GM12801 (cell line): ENCODE measurements around the gene ATF6.

Experiments
- TF ChIP-seq, protein P1 (sequence below): IDR thresholded peaks from one replicate; pipeline ENCODE4 v1.5.1; 2011; ENCODE audit warnings: control low read depth; ENCODE audit not compliant: insufficient read length; ENCODE audit errors: extremely low read depth

ATF6 gene

DNA sequence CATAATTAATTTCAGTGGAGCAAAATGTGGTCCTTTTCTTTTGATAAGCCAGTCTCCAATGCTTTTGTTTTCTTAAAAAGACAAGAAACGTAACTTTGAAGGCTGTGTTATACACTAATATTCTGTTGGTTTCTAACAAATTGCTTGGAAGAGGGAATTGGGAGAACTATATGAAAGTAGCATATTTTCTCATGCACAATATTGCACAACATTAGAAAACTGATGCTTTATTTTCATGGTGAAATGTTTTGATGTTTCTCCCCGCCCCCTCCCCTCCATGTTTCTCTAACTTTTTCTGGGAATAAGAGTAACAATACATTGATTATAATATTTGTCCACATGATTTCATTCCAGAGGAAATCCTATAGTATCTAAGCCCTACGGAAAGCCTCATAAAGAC lies 142.1 kb downstream of the ATF6 start:
- TF ChIP-seq, protein P1, sequence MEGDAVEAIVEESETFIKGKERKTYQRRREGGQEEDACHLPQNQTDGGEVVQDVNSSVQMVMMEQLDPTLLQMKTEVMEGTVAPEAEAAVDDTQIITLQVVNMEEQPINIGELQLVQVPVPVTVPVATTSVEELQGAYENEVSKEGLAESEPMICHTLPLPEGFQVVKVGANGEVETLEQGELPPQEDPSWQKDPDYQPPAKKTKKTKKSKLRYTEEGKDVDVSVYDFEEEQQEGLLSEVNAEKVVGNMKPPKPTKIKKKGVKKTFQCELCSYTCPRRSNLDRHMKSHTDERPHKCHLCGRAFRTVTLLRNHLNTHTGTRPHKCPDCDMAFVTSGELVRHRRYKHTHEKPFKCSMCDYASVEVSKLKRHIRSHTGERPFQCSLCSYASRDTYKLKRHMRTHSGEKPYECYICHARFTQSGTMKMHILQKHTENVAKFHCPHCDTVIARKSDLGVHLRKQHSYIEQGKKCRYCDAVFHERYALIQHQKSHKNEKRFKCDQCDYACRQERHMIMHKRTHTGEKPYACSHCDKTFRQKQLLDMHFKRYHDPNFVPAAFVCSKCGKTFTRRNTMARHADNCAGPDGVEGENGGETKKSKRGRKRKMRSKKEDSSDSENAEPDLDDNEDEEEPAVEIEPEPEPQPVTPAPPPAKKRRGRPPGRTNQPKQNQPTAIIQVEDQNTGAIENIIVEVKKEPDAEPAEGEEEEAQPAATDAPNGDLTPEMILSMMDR: no peak

DNA sequence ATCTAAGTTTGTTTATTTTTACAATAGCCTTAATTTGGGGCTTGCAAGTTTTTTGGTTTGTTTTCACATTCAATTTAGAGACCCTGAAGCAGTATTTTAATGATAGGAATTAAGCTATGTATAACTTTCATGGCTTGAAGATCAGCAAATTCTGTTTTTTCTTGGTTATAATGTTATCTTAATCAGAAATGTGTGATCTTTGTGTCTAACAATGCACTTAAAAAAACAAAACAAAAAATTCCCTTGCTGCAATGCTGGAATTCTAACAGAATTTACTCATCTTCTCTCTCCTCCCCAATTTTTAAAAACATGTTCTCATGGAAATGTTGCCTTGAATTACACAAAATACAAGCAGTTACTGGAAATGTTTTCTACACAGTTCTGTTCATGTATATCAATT lies 144.5 kb downstream of the ATF6 start:
- TF ChIP-seq, protein P1: no peak

DNA sequence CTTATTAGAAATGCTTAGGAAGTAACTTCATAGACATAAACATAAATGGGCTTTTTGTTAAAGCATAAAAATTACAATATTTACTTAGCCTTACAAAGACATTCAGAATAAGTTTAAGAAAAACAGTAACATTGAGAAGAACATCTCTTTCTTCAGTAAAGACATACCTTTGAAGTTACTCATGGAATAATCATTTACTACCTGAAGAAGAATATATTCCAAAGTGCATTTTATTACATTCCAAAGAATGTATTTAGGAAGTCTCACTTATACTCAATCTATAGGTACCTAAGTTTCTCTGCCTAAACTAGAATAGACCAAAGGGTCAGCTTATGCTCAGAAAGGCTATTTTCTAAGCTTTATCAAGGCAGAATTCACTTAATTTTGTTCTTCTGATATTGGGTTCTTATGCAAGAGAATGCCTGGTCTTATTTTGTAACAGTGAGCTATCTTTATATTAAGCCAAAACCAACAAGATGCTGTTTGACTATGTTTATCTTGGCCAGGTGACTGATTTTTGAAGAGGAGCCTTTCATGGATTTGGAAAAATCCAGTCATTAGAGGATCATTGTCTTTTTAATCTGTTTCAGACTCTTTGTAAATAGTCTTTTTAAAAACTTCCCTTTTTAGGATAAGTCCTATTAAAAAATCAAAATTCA lies 147.5 kb downstream of the ATF6 start:
- TF ChIP-seq, protein P1: no peak

DNA sequence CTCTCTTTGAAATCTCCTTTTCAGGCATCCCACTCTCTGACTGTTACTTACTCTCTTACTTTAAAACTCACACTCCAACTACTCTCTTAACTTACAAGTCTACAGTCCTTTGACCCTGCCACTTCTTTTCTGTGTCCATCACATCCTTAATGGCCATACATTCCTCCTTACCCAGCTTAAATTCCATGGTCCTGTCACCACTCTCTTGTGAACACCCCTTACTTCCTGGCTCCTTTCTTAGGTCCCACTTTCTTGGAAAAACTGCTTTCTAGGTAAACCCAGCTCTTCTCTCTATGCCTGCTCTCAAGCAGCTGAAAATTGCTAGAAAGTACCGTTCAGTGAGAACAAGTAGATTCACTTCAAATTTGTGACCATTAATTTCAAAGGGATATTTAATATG lies 148.5 kb downstream of the ATF6 start:
- TF ChIP-seq, protein P1: no peak

DNA sequence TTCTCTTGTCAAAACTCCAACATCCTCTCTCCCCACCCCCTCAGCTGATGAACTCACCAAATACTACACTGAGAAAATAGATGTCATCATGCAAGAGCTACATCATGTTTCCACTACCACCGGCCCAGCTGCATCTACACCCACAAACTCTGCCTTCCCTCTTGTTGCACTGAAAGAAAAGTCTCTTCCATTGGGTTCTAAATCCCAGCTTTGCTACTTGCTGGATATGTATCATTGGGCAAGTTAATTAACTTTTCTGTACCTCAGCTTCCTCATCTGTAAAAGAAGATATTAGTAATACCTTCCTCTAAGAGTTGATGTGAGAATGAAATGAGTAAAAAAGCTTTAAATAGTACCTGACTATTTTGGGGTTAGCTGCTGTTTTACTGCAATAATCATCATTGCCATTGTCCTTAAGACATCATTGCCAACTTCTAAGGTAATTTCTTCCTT lies 149.0 kb downstream of the ATF6 start:
- TF ChIP-seq, protein P1: no peak

DNA sequence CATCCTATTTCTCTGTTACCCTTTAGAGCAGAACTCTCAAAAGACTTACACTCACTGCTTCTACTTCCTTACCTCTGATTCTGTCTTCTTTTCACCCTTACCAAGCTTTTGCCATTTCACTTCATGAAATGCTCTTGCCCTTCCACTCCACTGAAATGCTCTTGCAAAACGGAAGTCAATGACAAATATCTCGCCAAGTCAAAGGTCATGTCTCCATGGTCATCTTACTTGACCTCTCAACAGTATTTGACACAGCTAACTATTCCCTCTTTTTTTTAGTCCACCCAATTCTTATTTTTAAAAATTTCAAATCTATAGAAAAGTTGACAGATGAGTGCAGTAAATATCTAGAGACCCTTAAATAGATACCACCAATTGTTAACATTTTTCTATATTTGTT lies 149.9 kb downstream of the ATF6 start:
- TF ChIP-seq, protein P1: no peak

DNA sequence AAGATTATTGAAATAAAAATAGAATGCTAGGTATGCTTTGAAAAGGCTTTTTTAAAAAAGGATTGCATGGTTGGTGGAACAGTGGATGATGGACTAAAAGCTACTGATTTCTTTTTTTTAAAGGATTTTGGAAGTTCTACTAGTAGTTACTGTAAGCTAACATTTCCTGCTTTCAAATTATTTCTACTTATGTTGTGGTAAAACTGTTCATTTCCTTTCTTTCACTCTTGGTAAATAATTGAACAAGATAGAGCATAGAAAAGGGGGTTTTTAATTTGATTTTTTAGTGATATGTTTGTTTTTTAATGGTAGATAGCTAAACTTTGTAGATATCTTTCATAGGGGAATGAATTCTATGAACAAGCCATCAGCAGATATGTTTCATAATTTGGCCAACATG lies 153.1 kb downstream of the ATF6 start:
- TF ChIP-seq, protein P1: no peak
